Thoracic aorta (tissue), 2 donors: ENCODE results near the gene BEND6. TPM values are rescaled to one million over a fixed set of nuclear protein-coding genes. Genes with fewer than 3 reads are reported as not detected.

Experiments
- ATAC-seq: fragments of 150-250 bp; one replicate; pipeline ENCODE4 v1.8.0; 2017; ENCODE audit warnings: low read depth; ENCODE audit not compliant: insufficient number of reproducible peaks, low FRiP score
- DNase-seq: peaks from one replicate; pipeline ENCODE4 v3.0.0-alpha.2; 2020; ENCODE audit warnings: low spot score
- H3K27ac ChIP-seq, 2 donors: fragments of 200-600 bp; sonication (generic); 1 replicate in 1 of 2; 2 replicates in 1 of 2; pipeline ENCODE4 v1.5.1; 2016; ENCODE audit warnings: mild to moderate bottlenecking in 2 of 2, moderate library complexity in 2 of 2
- H3K27me3 ChIP-seq: fragments of 200-600 bp; sonication (generic); replicated peaks from 2 replicates; pipeline ENCODE4 v1.6.0; 2016; ENCODE audit warnings: mild to moderate bottlenecking; ENCODE audit not compliant: insufficient read depth
- H3K36me3 ChIP-seq: fragments of 200-600 bp; sonication (generic); one replicate; pipeline ENCODE4 v1.5.1; 2016
- H3K4me1 ChIP-seq, 2 donors: fragments of 200-600 bp; sonication (generic); 1 replicate in 1 of 2; 2 replicates in 1 of 2; pipeline versions ENCODE4 v1.5.1 to v1.6.0; 2016; ENCODE audit warnings: low read depth in 2 of 2, mild to moderate bottlenecking in 1 of 2; ENCODE audit not compliant: control insufficient read depth in 1 of 2
- H3K4me3 ChIP-seq: fragments of 200-600 bp; sonication (generic); 2 replicates; pipeline ENCODE4 v1.5.1; 2016; ENCODE audit warnings: mild to moderate bottlenecking
- H3K9me3 ChIP-seq: fragments of 200-600 bp; sonication (generic); 2 replicates; pipeline ENCODE4 v1.5.1; 2016
- CTCF ChIP-seq: fragments of 200-600 bp; sonication (generic); IDR thresholded peaks from one replicate; pipeline ENCODE4 v1.5.1; 2019; ENCODE audit warnings: antibody characterized with exemption
- total RNA-seq, 2 donors: library from RNA; depleted of rRNA; stranded (reverse); fragments of >200 nt; gene quantifications; one replicate each; pipeline versions ENCODE4 v1.1.0 to v1.2.3, GENCODE V29; 2016

Gene BEND6
- total RNA-seq, 2 donors from 2014 or later = 0.21 to 0.27 TPM

- no peak for TF ChIP-seq CTCF
- Histone ChIP-seq H3K27ac (no peak overlapping the region), H3K36me3 (no peaks in the 10 kb centered on the region), H3K4me1 (peaks cover 3 to 29% of the 10 kb centered on the region in 2 donors), H3K4me3 (no peak overlapping the region), H3K9me3 (no peaks in the 10 kb centered on the region), H3K27me3 (no peaks in the 10 kb centered on the region)
- ATAC-seq (no peak), DNase-seq (no peak)
Measured at GRCh38 chr6:56956491-56956890, 1.6 kb downstream of the BEND6 start.

- no peak overlapping the region for H3K27ac ChIP-seq
- H3K36me3 ChIP-seq = no peaks in the 10 kb centered on the region
- no peak for ATAC-seq
- H3K27me3 ChIP-seq = no peaks in the 10 kb centered on the region
- DNase-seq = no peak
- H3K4me3 ChIP-seq = no peak overlapping the region
- no peak for TF ChIP-seq CTCF
- peaks cover 3 to 26% of the 10 kb centered on the region in 2 donors for H3K4me1 ChIP-seq
- no peaks in the 10 kb centered on the region for H3K9me3 ChIP-seq
Measured at GRCh38 chr6:56957856-56958255, 2.9 kb downstream of the BEND6 start.

GRCh38 chr6:56958481-56958880 lies 3.6 kb downstream of the BEND6 start:
- Histone ChIP-seq H3K36me3 (no peaks in the 10 kb centered on the region), H3K9me3 (no peaks in the 10 kb centered on the region), H3K4me1 (peaks cover 3 to 23% of the 10 kb centered on the region in 2 donors), H3K4me3 (no peak overlapping the region), H3K27me3 (no peaks in the 10 kb centered on the region), H3K27ac (no peak overlapping the region)
- no peak for TF ChIP-seq CTCF
- ATAC-seq (no peak), DNase-seq (no peak)

GRCh38 chr6:56959094-56959493 lies 4.2 kb downstream of the BEND6 start:
- TF ChIP-seq CTCF = no peak
- no peak overlapping the region for H3K27ac ChIP-seq
- DNase-seq (no peak), ATAC-seq (no peak)
- H3K9me3 ChIP-seq = no peaks in the 10 kb centered on the region
- peaks cover 3 to 23% of the 10 kb centered on the region in 2 donors for H3K4me1 ChIP-seq
- H3K36me3 ChIP-seq = no peaks in the 10 kb centered on the region
- no peak overlapping the region for H3K4me3 ChIP-seq
- H3K27me3 ChIP-seq = no peaks in the 10 kb centered on the region

GRCh38 chr6:56959938-56960337 lies 5.0 kb downstream of the BEND6 start:
- peaks cover 3 to 23% of the 10 kb centered on the region in 2 donors for H3K4me1 ChIP-seq
- H3K27me3 ChIP-seq = no peaks in the 10 kb centered on the region
- ATAC-seq (no peak), DNase-seq (no peak)
- no peaks in the 10 kb centered on the region for H3K9me3 ChIP-seq
- TF ChIP-seq CTCF = no peak
- no peak overlapping the region for H3K4me3 ChIP-seq
- H3K36me3 ChIP-seq = no peaks in the 10 kb centered on the region
- no peak overlapping the region for H3K27ac ChIP-seq
